Muscle layer of colon (tissue), 2 donors: Measurements from ENCODE around the gene NDUFB8.

Source experiments
- H3K27ac ChIP-seq: one replicate; pipeline ENCODE4 v1.7.0; 2013; ENCODE audit warnings: low read depth, mild to moderate bottlenecking, low read length, moderate library complexity
- H3K27me3 ChIP-seq, 2 donors: one replicate each; pipeline ENCODE4 v1.7.0; 2013; ENCODE audit warnings: low read length in 2 of 2, mild to moderate bottlenecking in 2 of 2; ENCODE audit not compliant: insufficient read depth in 2 of 2, control insufficient read depth in 1 of 2
- H3K36me3 ChIP-seq: one replicate; pipeline ENCODE4 v1.7.0; 2013; ENCODE audit warnings: mild to moderate bottlenecking, low read length; ENCODE audit not compliant: insufficient read depth
- H3K4me1 ChIP-seq: one replicate; pipeline ENCODE4 v1.7.0; 2013; ENCODE audit warnings: mild to moderate bottlenecking, low read length; ENCODE audit not compliant: insufficient read depth
- H3K4me3 ChIP-seq, 2 donors: one replicate each; pipeline ENCODE4 v1.7.0; 2013; ENCODE audit warnings: low read length in 2 of 2, low read depth in 1 of 2, mild to moderate bottlenecking in 1 of 2, moderate library complexity in 1 of 2
- H3K9ac ChIP-seq: one replicate; pipeline ENCODE4 v1.7.0; 2013; ENCODE audit warnings: low read length
- H3K9me3 ChIP-seq: one replicate; pipeline ENCODE4 v1.7.0; 2013; ENCODE audit warnings: mild to moderate bottlenecking, low read length
- donor health status: abdominal sarcoma.
- donor health status: Adenocarcinoma of cecum.

Gene NDUFB8

DNA sequence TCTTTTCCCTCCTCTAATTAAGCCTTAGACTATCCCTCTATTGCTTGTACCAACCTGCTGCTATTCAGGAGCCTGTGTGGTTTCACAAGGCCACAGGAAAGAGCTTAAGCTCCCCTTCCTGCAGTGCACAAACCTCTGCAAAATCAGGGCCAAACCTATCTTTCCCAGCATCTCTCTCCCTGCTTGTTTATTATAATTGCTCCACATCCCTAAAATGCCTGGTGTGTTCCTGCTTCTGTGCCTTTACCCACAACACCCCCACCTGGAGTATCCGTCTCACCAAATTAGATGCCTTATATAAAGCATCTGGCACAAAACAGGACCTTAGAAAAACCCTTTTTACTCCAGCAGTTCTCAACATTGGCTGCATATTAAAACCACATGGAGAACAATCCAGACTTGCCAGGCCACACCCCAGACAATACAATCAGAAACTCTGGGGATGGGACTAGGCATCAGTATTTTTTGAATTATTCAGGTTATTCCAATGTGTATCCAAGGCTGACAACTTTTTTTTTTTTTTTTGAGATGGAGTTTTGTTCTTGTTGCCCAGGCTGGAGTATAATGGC, 26.7 kb downstream of the NDUFB8 start:
- no peak overlapping the region for H3K4me3 ChIP-seq
- peaks cover 60% of the 10 kb centered on the region for H3K36me3 ChIP-seq
- H3K9me3 ChIP-seq: no peaks in the 10 kb centered on the region
- H3K27me3 ChIP-seq: no peaks in the 10 kb centered on the region
- no peak overlapping the region for H3K27ac ChIP-seq
- H3K4me1 ChIP-seq: no peaks in the 10 kb centered on the region
- H3K9ac ChIP-seq: no peak overlapping the region

DNA sequence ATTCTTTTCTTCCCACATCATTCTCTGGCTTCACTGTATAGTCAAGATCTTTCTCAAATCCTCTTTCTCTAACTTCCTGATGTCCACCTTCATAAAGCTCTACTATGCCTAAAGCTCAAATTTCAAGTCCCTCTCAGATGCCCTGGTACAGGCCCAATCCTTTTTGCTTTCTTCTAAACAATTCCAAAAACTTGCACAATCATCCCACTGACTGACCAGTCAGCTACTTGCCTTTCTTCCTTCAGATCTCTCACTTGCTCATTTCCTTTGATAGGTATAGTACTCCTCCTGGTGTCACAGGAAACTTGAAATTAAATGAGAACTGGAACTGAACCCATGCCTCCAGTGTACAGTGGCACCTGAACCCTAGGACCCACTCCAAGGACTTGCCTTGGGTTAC, 28.2 kb downstream of the NDUFB8 start:
- Histone ChIP-seq H3K4me3 (no peak overlapping the region), H3K36me3 (peaks cover 62% of the 10 kb centered on the region)

DNA sequence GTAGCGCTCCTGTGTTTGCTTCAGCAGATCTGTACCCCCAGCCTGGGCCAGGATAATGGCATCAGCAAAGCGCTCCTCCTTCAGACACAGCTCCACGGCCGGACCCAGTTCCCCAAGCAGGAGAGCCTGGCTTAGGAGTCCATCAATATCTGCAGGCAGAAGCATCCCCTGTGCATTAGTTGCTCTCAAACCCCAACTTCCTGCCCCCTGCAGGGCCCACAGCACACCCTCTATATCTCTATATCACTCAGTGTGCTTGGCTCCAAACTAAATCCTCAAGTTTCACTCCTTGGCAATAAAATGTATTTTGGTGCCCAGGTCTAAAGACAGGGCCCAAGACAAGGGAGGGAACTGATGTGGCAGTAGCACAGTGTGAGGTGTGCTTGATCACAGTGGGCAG, 31.6 kb downstream of the NDUFB8 start:
- no peaks in the 10 kb centered on the region for H3K4me1 ChIP-seq
- H3K9me3 ChIP-seq: no peaks in the 10 kb centered on the region
- H3K27me3 ChIP-seq: no peaks in the 10 kb centered on the region

More for the DNA sequence above, 28.2 kb downstream of the NDUFB8 start:
- no peaks in the 10 kb centered on the region for H3K4me1 ChIP-seq
- H3K9me3 ChIP-seq: no peaks in the 10 kb centered on the region
- no peak overlapping the region for H3K27ac ChIP-seq
- no peaks in the 10 kb centered on the region for H3K27me3 ChIP-seq
- no peak overlapping the region for H3K9ac ChIP-seq

DNA sequence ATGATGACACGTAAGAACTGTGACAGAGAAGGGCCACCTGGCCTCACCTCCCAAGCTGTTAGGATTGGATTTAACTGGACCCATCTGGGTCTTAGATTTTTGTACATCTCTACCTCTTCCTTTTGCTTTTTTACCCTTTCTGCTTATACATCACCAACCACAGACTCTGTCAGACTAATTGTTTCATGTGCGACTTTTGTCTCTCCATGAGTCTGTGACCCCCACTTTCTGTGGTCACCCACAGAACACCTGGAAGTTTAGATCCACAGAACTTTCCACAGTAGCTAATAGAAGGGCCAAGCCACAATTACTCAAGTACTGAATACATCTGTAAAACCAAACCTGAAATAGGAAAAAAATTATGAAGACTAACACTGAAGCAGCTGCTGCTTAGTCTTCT, 33.1 kb downstream of the NDUFB8 start:
- peaks cover 73% of the 10 kb centered on the region for H3K36me3 ChIP-seq
- H3K9me3 ChIP-seq: no peaks in the 10 kb centered on the region
- no peak overlapping the region for H3K9ac ChIP-seq
- H3K27me3 ChIP-seq: no peaks in the 10 kb centered on the region
- H3K27ac ChIP-seq: no peak overlapping the region
- no peaks in the 10 kb centered on the region for H3K4me1 ChIP-seq
- H3K4me3 ChIP-seq: no peak overlapping the region

More for the DNA sequence above, 31.6 kb downstream of the NDUFB8 start:
- Histone ChIP-seq H3K36me3 (peaks cover 76% of the 10 kb centered on the region), H3K27ac (no peak overlapping the region), H3K4me3 (no peak overlapping the region), H3K9ac (no peak overlapping the region)

DNA sequence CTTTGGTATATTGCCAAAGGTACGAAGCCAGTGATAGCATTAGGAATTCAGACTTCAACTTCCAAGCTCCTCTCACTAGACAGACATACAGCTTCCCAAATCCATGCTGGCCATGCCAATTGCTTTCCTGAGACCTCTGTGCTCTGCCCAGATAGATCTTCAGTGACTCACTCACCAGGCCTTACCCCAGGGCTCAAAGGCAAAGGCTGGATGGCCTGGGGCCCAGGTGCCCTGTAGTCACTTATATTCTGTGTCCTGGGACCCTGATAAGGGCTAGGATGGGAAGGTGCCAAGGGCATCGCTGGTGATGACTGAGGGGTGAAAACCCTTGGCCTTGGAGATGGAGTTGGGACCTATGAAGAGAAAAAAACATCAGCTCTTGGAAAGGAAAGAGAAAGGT, 39.1 kb downstream of the NDUFB8 start:
- Histone ChIP-seq H3K4me3 (no peak overlapping the region), H3K36me3 (peaks cover 63% of the 10 kb centered on the region), H3K27me3 (no peaks in the 10 kb centered on the region), H3K9me3 (no peaks in the 10 kb centered on the region), H3K27ac (no peak overlapping the region), H3K9ac (no peak overlapping the region), H3K4me1 (no peaks in the 10 kb centered on the region)

DNA sequence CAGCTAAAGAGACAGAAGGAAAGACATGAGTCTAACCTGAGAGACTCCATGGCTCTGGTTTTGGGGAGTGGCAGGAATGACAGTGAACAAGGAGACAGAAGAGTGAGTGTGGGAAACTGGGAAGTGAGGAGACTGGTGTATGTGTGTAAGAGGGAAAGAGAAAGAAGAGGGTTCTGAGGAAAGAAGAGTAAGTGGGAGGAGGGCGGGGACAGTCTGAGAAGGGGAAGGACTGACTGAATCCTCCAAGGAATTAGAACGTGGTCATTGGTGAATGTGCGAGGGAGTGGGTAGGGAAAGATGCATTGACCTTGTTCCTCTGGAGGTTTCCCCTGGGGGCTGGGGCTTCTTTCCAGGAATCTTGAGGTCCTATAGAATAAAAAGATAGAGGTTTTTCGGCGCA, 40.3 kb downstream of the NDUFB8 start:
- H3K27me3 ChIP-seq: no peaks in the 10 kb centered on the region
- H3K4me1 ChIP-seq: no peaks in the 10 kb centered on the region
- peaks cover 58% of the 10 kb centered on the region for H3K36me3 ChIP-seq
- no peak overlapping the region for H3K4me3 ChIP-seq
- no peak overlapping the region for H3K27ac ChIP-seq
- no peaks in the 10 kb centered on the region for H3K9me3 ChIP-seq
- H3K9ac ChIP-seq: no peak overlapping the region

DNA sequence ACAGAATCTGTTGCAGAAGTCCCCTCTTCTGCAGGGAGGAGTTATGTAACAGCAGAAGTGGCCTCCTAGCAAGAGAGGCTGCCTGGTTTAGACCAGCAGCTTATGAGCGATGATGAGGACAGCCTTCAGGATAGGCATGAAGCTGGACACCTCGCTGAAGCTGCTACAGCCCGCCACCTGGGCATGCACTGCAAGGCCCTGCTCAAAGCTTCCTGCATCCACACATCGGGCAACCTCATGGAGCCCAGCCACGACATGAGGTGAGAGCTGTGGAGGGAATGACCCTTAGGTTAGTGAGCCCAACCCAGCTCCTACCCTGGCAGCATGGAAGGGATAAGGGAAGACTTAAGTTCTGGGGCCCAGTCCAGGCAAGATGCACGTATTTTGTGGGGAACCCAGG, 42.1 kb downstream of the NDUFB8 start:
- no peaks in the 10 kb centered on the region for H3K9me3 ChIP-seq
- peaks cover 10% of the 10 kb centered on the region in 2 donors for H3K27me3 ChIP-seq
- H3K4me1 ChIP-seq: no peaks in the 10 kb centered on the region
- no peak overlapping the region for H3K4me3 ChIP-seq
- H3K27ac ChIP-seq: no peak overlapping the region
- H3K36me3 ChIP-seq: peaks cover 44% of the 10 kb centered on the region
- no peak overlapping the region for H3K9ac ChIP-seq

DNA sequence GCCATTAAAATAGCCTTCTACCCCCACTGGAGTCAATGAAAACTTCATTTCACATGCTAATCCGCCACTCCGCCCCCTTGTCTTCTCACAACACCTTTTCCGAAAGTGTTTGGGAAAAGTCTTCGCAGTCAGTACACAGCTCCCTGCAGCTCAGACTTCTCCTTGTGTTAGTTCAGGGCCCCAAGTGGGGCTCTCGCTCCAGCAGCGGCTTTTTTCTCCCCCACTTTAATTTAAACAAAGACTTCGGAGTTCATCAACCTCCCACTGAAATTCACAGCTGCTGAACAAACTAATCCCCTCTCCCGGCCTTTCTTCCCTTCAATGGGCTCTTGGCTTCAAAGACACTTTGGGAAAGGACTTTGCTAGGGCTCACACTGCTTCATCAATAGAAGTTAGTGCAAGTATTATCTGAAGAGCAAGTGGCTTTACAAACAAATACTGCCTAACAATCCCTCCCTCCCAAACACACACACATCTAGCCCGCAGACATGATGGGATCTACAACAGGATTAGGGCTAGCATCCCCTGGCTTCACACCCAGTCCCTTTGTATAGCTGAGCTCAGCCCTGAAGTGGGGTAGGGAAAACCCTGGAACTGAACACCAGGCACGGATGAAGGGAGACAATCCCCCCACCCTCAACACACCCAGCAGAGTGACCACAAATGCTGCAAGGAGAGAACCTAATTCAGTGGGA, 43.7 kb downstream of the NDUFB8 start:
- Histone ChIP-seq H3K4me1 (peaks cover 8% of the 10 kb centered on the region), H3K27me3 (peaks cover 10 to 18% of the 10 kb centered on the region in 2 donors), H3K9me3 (no peaks in the 10 kb centered on the region), H3K4me3 (no peak overlapping the region), H3K27ac (no peak overlapping the region), H3K9ac (no peak overlapping the region), H3K36me3 (peaks cover 39% of the 10 kb centered on the region)

DNA sequence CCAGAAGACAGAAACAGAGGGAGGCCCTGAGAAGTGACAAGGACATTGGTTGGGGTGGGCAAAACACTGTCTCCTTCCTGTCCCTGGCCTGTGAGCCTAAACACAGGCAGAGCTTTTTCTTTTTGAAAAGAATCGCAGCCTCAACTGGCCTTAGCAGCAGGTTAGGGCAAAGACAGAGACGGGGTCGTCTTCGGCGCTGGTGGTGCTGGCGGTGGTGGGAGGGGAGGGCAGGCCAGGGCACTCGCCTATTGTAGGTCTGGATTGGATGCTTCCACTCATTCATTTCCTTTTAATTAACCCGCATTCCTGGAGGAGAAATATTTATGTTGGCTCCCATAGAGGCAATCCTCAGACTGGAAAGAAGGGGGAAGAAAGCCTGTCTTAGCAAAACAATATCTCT, 44.3 kb downstream of the NDUFB8 start:
- Histone ChIP-seq H3K27me3 (peaks cover 12 to 24% of the 10 kb centered on the region in 2 donors), H3K4me3 (no peak overlapping the region), H3K27ac (no peak overlapping the region), H3K36me3 (peaks cover 35% of the 10 kb centered on the region), H3K9ac (no peak overlapping the region), H3K9me3 (no peaks in the 10 kb centered on the region), H3K4me1 (peaks cover 8% of the 10 kb centered on the region)

DNA sequence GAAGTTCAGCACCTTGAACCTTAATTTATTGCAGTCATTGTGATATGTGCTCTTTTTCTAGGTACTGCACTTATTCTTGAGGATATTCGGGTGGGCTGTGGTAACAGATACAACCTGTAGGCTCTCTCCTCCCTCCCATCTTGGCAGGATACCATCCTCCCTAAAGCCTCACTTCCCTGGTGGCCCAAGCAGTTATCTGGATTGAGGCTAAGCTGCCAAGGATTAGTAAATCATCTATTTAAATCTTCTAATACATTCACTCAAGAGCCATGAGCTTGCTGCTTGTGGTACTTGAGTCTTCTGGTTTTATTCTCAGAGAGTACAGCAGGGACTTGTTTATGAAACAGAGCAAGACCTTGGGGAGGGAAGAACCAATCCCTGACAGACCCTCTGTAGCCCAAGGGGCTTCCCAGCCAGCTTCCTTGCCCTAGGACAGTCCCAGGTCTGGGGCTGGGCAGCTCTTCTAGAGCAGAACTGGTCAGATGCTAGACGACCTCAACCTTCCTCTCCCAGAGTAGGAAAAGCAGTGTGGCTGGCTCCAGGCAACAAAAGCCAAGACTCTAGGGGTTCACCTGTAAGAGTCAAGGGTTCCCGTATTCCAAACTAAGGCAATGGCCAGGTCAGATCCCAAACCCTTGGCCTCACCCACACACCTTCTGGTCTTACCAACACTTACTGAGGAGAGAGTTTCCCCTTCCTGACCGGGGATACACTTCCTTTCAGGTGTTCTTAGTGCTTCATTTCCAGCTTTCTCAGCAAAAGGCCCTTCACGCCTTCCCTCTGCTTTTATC, 45.6 kb downstream of the NDUFB8 start:
- no peak overlapping the region for H3K27ac ChIP-seq
- no peak overlapping the region for H3K4me3 ChIP-seq
- peaks cover 8% of the 10 kb centered on the region for H3K4me1 ChIP-seq
- H3K9me3 ChIP-seq: no peaks in the 10 kb centered on the region
- H3K36me3 ChIP-seq: peaks cover 25% of the 10 kb centered on the region
- no peak overlapping the region for H3K9ac ChIP-seq
- H3K27me3 ChIP-seq: peaks cover 18 to 26% of the 10 kb centered on the region in 2 donors

DNA sequence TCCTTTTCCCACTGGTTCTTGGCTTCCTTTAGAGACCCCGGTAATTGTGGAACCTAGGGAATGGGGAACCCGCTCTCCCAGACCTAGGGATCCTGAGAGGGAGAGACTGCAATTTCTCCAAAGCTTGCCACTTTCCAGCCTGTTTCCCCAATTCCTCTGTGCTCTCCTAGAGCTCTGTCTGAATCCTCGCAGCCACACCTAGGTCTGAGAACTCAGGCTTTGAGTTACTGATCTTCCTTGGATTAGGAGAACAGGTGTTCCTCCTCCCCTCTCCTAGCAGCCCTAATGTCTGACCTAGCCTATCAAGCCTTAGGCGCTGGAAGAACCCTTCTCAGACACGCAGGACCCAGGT, 46.9 kb downstream of the NDUFB8 start:
- Histone ChIP-seq H3K27ac (no peak overlapping the region), H3K9me3 (no peaks in the 10 kb centered on the region), H3K4me1 (peaks cover 8% of the 10 kb centered on the region), H3K9ac (no peak overlapping the region), H3K27me3 (peaks cover 18 to 26% of the 10 kb centered on the region in 2 donors), H3K4me3 (peak overlapping the region in 1 of 2 donors; percentile 70), H3K36me3 (peaks cover 14% of the 10 kb centered on the region)
